Fibroblast of pulmonary artery (primary cell): ENCODE data around the gene UQCR10.
"Not testable (repeated sequence)": the region's sequence is repeated elsewhere in the genome, so short reads cannot be mapped to it uniquely, and the experiment has no call there.

ENCODE experiments used
- DNase-seq: peaks from one replicate; pipeline ENCODE4 v3.0.0-alpha.2; 2010; ENCODE audit warnings: low read depth
- H3K4me3 ChIP-seq: replicated peaks from 2 replicates; pipeline ENCODE4 v1.5.1; 2011; ENCODE audit warnings: low read depth, mild to moderate bottlenecking, control low read depth, low read length, moderate library complexity
- CTCF ChIP-seq: IDR thresholded peaks from 2 replicates; pipeline ENCODE4 v1.5.1; 2011; ENCODE audit warnings: mild to moderate bottlenecking, control low read depth, low read length, inconsistent platforms; ENCODE audit errors: missing control alignments

Gene UQCR10

GRCh38 chr22:29753808-29754657 lies 13.1 kb upstream of the UQCR10 start:
- no peak for DNase-seq
- TF ChIP-seq CTCF, result no peak
- no peak overlapping the region for H3K4me3 ChIP-seq

- DNase-seq, H3K4me3 ChIP-seq: not testable (repeated sequence)
These were observed 12.3 kb upstream of the UQCR10 start for GRCh38 chr22:29754658-29755395.

- DNase-seq, result no peak
- no peak for TF ChIP-seq CTCF
- H3K4me3 ChIP-seq, result no peak overlapping the region
These were observed 11.3 kb upstream of the UQCR10 start for GRCh38 chr22:29755889-29756288.

- H3K4me3 ChIP-seq, result no peak overlapping the region
- no peak for TF ChIP-seq CTCF
- DNase-seq, result no peak
These were observed 10.8 kb upstream of the UQCR10 start for GRCh38 chr22:29756341-29756740.

GRCh38 chr22:29757096-29757495 lies 10.1 kb upstream of the UQCR10 start:
- DNase-seq, result no peak
- no peak for TF ChIP-seq CTCF
- no peak overlapping the region for H3K4me3 ChIP-seq

- no peak for TF ChIP-seq CTCF
- no peak overlapping the region for H3K4me3 ChIP-seq
- DNase-seq, result no peak
These were observed 9.0 kb upstream of the UQCR10 start for GRCh38 chr22:29758068-29758622.

GRCh38 chr22:29758959-29759358 lies 8.2 kb upstream of the UQCR10 start:
- H3K4me3 ChIP-seq, result no peak overlapping the region
- no peak for DNase-seq
- no peak for TF ChIP-seq CTCF
